Lower leg skin (tissue), 4 donors: Measurements from ENCODE around the gene PLEKHM3. TPM values are rescaled to one million over a fixed set of nuclear protein-coding genes. Genes with fewer than 3 reads are reported as not detected.

Experiments
- DNase-seq, 2 donors: peaks; one replicate each; pipeline ENCODE4 v3.0.0-alpha.2; 2019; ENCODE audit warnings: low spot score in 2 of 2
- H3K4me3 ChIP-seq: fragments of 200-600 bp; sonication (generic); 2 replicates; pipeline ENCODE4 v1.5.1; 2017; ENCODE audit warnings: mild to moderate bottlenecking, low read depth; ENCODE audit not compliant: poor library complexity, severe bottlenecking
- CTCF ChIP-seq, 3 donors: fragments of 450-650 bp; IDR thresholded peaks; one replicate each; pipeline ENCODE4 v1.5.1; 2016; ENCODE audit warnings: antibody characterized with exemption in 3 of 3, mild to moderate bottlenecking in 3 of 3, moderate library complexity in 2 of 3
- POLR2A ChIP-seq, 2 donors: fragments of 450-650 bp; IDR thresholded peaks; one replicate each; pipeline ENCODE4 v1.6.1; 2016 to 2017; ENCODE audit warnings: antibody characterized with exemption in 2 of 2, mild to moderate bottlenecking in 1 of 2, moderate library complexity in 1 of 2
- WGBS, 2 donors: methylation state at CpG; one replicate each; pipeline ENCODE4 v1.1.5; 2018; 5-methylcytosine and 5-hydroxymethylcytosine counted together
- intact Hi-C: fragments of 100-400 bp; cut with DNase I; formaldehyde crosslinking; loops from one replicate; pipeline ENCODE4 v1.15.0; 2023; ENCODE audit warnings: low total_unique reads
- total RNA-seq, 4 donors: library from RNA; depleted of rRNA; stranded (reverse); fragments of >200 nt; gene quantifications; one replicate each; pipeline ENCODE4 v1.1.0, GENCODE V29; 2016

Gene PLEKHM3
- total RNA-seq, 4 donors from 2014 or later: 18.3 to 22.2 (median 19.4) TPM

- intact Hi-C loops: no loop called here
- WGBS, 2 donors: 73 to 77% methylated on average over 10 of the region's 10 CpGs
- DNase-seq: no peak
- no peak overlapping the region for H3K4me3 ChIP-seq
- TF ChIP-seq CTCF (IDR thresholded peaks at IDR 0.05): no peak
- TF ChIP-seq POLR2A (IDR thresholded peaks at IDR 0.05): no peak
These were observed 206.1 kb downstream of the PLEKHM3 start for GRCh38 chr2:207819021-207819797.

- DNase-seq: no peak
- H3K4me3 ChIP-seq: no peak overlapping the region
- intact Hi-C loops: no loop called here
- WGBS, 2 donors: 82 to 85% methylated on average over 5 of the region's 5 CpGs
- TF ChIP-seq POLR2A (IDR thresholded peaks at IDR 0.05): no peak
- no peak for TF ChIP-seq CTCF (IDR thresholded peaks at IDR 0.05)
These were observed 208.8 kb downstream of the PLEKHM3 start for GRCh38 chr2:207816546-207816945.

- no peak for DNase-seq
- no peak overlapping the region for H3K4me3 ChIP-seq
- no peak for TF ChIP-seq POLR2A (IDR thresholded peaks at IDR 0.05)
- TF ChIP-seq CTCF (IDR thresholded peaks at IDR 0.05): no peak
- 90 to 95% methylated on average over 3 of the region's 3 CpGs for WGBS, 2 donors
- intact Hi-C loops: no loop called here
These were observed 210.1 kb downstream of the PLEKHM3 start for GRCh38 chr2:207815254-207815653.

GRCh38 chr2:207813942-207814341 lies 211.4 kb downstream of the PLEKHM3 start:
- DNase-seq: no peak
- TF ChIP-seq CTCF (IDR thresholded peaks at IDR 0.05): no peak
- no peak for TF ChIP-seq POLR2A (IDR thresholded peaks at IDR 0.05)
- intact Hi-C loops: no loop called here
- 89 to 95% methylated on average over 6 of the region's 6 CpGs for WGBS, 2 donors
- no peak overlapping the region for H3K4me3 ChIP-seq

- intact Hi-C loops: no loop called here
- 78 to 85% methylated on average over 15 of the region's 15 CpGs for WGBS, 2 donors
- TF ChIP-seq CTCF (IDR thresholded peaks at IDR 0.05) (no peak), POLR2A (IDR thresholded peaks at IDR 0.05) (no peak)
- no peak for DNase-seq
- no peak overlapping the region for H3K4me3 ChIP-seq
These were observed 212.0 kb downstream of the PLEKHM3 start for GRCh38 chr2:207813221-207813916.
